Thoracic aorta endothelial cell (primary cell): Measurements from ENCODE around the gene SLC49A3. TPM values are rescaled to one million over a fixed set of nuclear protein-coding genes. Genes with fewer than 3 reads are reported as not detected.

Experiments used
- total RNA-seq: library from RNA; depleted of rRNA; stranded (reverse); fragments of >200 nt; gene quantifications from 2 replicates; pipeline ENCODE4 v1.2.3, GENCODE V29; 2012

SLC49A3 gene
- 1.1 and 2.4 TPM in 2 replicates for total RNA-seq

DNA sequence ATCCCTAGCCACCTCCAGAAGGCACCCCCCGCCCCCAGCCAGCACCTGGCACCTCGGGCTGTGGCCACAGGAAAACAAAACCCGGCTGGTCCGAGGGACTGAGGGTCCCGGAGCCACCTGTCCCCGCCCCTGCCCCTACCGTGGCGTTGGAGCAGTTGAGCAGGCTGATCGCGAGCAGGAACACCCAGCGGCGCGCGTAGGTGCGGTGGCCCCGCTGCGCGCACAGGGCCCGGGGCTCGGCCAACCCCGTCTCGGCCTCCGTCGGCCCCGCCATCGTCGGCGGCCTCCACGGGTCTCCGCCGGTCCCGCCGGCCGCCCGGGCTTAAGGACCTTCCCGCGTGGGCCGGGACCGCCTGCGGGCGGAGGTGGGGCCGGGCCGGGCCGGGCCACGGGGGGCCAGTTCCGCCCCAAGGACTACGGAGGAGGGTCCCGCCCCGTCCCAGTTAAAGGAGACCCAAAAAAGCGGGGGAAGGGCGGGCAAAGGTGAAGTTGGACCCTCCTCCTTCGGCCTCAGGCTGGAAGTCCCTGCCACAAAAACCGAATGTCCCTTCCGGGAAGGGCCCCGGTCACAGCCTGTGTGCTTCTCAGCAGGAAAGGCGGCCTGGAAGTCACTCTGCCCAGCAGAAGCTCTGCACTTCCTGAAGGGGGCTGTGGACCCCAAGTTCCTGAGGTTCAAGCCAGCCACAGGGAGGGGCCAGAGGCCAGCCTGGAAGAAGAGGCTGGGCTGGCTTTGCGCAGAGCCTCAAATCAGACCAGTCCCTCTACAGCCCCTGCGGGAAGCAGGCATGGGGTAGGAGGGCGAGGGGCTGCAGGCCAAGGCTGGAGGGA, at the start of gene SLC49A3:
TSS of gene SLC49A3 (minus strand) at position 298 of the 828 bp plus-strand sequence. CDS start at position 274, 24 bp downstream.

DNA sequence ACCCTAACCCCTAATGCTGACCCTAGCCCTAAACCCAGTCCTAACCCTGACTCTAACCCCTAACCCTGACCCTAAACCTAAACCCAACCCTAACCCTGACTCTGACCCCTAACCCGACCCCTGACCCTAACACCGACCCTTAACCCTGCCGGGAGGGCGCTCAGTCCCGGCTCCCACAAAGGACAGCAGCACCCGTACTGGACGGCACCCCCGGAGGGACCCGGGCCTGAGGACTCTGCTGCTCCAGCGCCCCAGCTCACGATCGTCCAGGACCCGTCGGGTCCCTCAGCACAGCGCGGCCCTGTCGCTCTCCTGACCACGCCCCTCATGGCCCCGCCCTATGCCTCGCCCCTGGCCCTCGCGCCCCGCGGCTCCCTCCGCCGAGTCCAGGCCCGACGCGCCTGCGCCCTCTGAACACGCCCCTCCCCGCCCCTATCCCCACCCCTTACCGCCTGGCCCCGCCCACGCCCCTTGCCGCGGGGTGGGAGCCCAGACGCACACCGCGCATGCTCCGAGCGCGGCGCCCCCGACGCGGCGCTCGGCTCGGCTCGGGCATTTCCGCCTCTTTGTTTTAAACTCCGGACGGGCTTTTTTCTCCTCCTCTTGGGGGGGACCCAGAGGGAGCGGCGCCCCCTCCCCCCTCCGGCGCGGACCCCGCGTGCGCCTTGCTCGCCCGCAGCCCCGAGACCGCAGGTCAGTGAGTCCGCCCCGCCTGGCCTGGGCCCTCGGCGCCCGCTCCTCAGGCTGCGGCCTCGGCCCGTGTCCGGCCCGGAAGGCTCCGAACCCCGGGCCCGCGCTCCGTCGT, 16.5 kb upstream of the SLC49A3 start, which contains the start of gene PCGF3:
TSS of gene PCGF3 (plus strand) at position 555 of the 805 bp plus-strand sequence. CDS start 27,849 bp downstream, outside the sequence.

GRCh38 chr4:674172-675035, 14.5 kb downstream of the SLC49A3 start, which contains the start of the genes ATP5ME and MYL5:
Gene ATP5ME, minus strand, starts transcription at chr4:674276. Its CDS starts 29 bp downstream, at chr4:674247.
Gene MYL5, plus strand, starts transcription at chr4:674542. Its CDS starts 3,485 bp downstream, at chr4:678027.

Other genes starting within 250 kb of the SLC49A3 start
- 28.6 and 28.7 TPM in 2 replicates for gene ZNF721, start 190.0 kb downstream of the SLC49A3 start, total RNA-seq
- gene PIGG, start 189.9 kb downstream of the SLC49A3 start, total RNA-seq = 40.9 and 44.4 TPM in 2 replicates
- not detected in 2 replicates for gene TMEM271, start 112.9 kb downstream of the SLC49A3 start, total RNA-seq
- 0.53 and 1.1 TPM in 2 replicates for gene PDE6B, start 63.6 kb downstream of the SLC49A3 start, total RNA-seq
- gene ATP5ME, start 14.9 kb downstream of the SLC49A3 start, total RNA-seq = 82.3 and 83.9 TPM in 2 replicates
- gene MYL5, start 14.6 kb downstream of the SLC49A3 start, total RNA-seq = 6.7 and 7.6 TPM in 2 replicates
- 54.7 and 58.7 TPM in 2 replicates for gene PCGF3, start 16.7 kb upstream of the SLC49A3 start, total RNA-seq
- 0.13 and 0.36 TPM in 2 replicates for gene CPLX1, start 137.0 kb upstream of the SLC49A3 start, total RNA-seq
- gene GAK, start 243.2 kb upstream of the SLC49A3 start, total RNA-seq = 52.4 and 74.2 TPM in 2 replicates
- 5.1 and 5.5 TPM in 2 replicates for gene TMEM175, start 243.3 kb upstream of the SLC49A3 start, total RNA-seq